ENCODE results near the gene TRIM66.

DNA sequence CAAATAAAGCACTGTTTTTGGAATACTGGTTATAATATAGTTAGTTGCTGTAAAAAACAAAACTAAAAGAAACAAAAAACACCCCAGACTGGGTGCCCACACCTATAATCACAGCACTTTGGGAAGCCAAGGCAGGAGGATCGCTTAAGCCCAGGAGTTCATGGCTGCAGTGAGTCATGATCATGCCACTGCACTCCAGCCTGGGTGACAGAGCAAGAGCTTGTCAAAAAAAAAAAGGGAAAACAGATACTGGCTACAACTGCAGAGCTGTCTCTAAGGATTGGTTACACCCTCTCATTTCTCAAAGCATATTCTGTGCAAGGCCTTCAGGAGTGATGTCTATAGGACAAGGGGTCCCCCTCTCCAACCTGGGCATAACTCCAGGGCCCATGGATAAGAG, 73.8 kb downstream of the TRIM66 start:
- TF ChIP-seq, protein P1, sequence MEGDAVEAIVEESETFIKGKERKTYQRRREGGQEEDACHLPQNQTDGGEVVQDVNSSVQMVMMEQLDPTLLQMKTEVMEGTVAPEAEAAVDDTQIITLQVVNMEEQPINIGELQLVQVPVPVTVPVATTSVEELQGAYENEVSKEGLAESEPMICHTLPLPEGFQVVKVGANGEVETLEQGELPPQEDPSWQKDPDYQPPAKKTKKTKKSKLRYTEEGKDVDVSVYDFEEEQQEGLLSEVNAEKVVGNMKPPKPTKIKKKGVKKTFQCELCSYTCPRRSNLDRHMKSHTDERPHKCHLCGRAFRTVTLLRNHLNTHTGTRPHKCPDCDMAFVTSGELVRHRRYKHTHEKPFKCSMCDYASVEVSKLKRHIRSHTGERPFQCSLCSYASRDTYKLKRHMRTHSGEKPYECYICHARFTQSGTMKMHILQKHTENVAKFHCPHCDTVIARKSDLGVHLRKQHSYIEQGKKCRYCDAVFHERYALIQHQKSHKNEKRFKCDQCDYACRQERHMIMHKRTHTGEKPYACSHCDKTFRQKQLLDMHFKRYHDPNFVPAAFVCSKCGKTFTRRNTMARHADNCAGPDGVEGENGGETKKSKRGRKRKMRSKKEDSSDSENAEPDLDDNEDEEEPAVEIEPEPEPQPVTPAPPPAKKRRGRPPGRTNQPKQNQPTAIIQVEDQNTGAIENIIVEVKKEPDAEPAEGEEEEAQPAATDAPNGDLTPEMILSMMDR (IDR thresholded peaks at IDR 0.05; ENCODE audit: insufficient read depth, low read length), result no peak
- no peak for TF ChIP-seq POLR2AphosphoS5 (IDR thresholded peaks at IDR 0.05; ENCODE audit: low read depth)
- TF ChIP-seq, protein P2, sequence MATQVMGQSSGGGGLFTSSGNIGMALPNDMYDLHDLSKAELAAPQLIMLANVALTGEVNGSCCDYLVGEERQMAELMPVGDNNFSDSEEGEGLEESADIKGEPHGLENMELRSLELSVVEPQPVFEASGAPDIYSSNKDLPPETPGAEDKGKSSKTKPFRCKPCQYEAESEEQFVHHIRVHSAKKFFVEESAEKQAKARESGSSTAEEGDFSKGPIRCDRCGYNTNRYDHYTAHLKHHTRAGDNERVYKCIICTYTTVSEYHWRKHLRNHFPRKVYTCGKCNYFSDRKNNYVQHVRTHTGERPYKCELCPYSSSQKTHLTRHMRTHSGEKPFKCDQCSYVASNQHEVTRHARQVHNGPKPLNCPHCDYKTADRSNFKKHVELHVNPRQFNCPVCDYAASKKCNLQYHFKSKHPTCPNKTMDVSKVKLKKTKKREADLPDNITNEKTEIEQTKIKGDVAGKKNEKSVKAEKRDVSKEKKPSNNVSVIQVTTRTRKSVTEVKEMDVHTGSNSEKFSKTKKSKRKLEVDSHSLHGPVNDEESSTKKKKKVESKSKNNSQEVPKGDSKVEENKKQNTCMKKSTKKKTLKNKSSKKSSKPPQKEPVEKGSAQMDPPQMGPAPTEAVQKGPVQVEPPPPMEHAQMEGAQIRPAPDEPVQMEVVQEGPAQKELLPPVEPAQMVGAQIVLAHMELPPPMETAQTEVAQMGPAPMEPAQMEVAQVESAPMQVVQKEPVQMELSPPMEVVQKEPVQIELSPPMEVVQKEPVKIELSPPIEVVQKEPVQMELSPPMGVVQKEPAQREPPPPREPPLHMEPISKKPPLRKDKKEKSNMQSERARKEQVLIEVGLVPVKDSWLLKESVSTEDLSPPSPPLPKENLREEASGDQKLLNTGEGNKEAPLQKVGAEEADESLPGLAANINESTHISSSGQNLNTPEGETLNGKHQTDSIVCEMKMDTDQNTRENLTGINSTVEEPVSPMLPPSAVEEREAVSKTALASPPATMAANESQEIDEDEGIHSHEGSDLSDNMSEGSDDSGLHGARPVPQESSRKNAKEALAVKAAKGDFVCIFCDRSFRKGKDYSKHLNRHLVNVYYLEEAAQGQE (IDR thresholded peaks at IDR 0.05; ENCODE audit: insufficient replicate concordance, low read depth), result no peak

Data from HL-60 (cell line).